CD4-positive, CD25-positive, alpha-beta regulatory T cell (primary cell): Measurements from ENCODE around the gene TMEM86A. TPM values are rescaled to one million over a fixed set of nuclear protein-coding genes. Genes with fewer than 3 reads are reported as not detected.
"Not testable (repeated sequence)": the region's sequence is repeated elsewhere in the genome, so short reads cannot be mapped to it uniquely, and the experiment has no call there.

Experiments
- ATAC-seq, 2 donors: fragments of 150-1000 bp; cut with Tn5 transposase; one replicate each; pipeline ENCODE4 v1.10.0; 2021; ENCODE audit warnings: low read depth in 2 of 2, moderate number of reproducible peaks in 2 of 2, moderate library complexity in 1 of 2
- DNase-seq, 3 donors: peaks; one replicate each; pipeline versions ENCODE4 v3.0.0 to v3.0.0-alpha.2; 2012 to 2022; ENCODE audit warnings: mixed read lengths in 1 of 3
- H3K27ac ChIP-seq: one replicate; pipeline ENCODE4 v1.7.0; 2013; ENCODE audit warnings: mild to moderate bottlenecking, low read length; ENCODE audit not compliant: insufficient read depth, poor library complexity, severe bottlenecking
- H3K27me3 ChIP-seq: one replicate; pipeline ENCODE4 v1.7.0; 2013; ENCODE audit warnings: low read length; ENCODE audit not compliant: control insufficient read depth, insufficient read depth
- H3K36me3 ChIP-seq: one replicate; pipeline ENCODE4 v1.7.0; 2013; ENCODE audit warnings: mild to moderate bottlenecking, low read length, moderate library complexity; ENCODE audit not compliant: control insufficient read depth, insufficient read depth
- H3K4me1 ChIP-seq: 2 replicates; pipeline ENCODE4 v1.7.0; 2013; ENCODE audit warnings: mild to moderate bottlenecking, low read length; ENCODE audit not compliant: insufficient read depth, control insufficient read depth, poor library complexity, severe bottlenecking
- H3K4me3 ChIP-seq: one replicate; pipeline ENCODE4 v1.7.0; 2013; ENCODE audit warnings: low read depth, mild to moderate bottlenecking, low read length, moderate library complexity
- H3K9me3 ChIP-seq, 2 experiments: 1 replicate in 1 of 2; 2 replicates in 1 of 2; pipeline ENCODE4 v1.7.0; 2013; ENCODE audit warnings: low read length in 2 of 2, mild to moderate bottlenecking in 1 of 2, moderate library complexity in 1 of 2; ENCODE audit not compliant: control insufficient read depth in 2 of 2
- H3K27ac Mint-ChIP-seq, 3 donors: one replicate each; pipeline ENCODE4 v1.8.0; 2020 to 2022; ENCODE audit warnings: mild to moderate bottlenecking in 3 of 3, mixed read lengths in 3 of 3, moderate library complexity in 2 of 3
- H3K27me3 Mint-ChIP-seq: one replicate; pipeline ENCODE4 v1.8.0; 2022; ENCODE audit warnings: mild to moderate bottlenecking, mixed read lengths
- H3K36me3 Mint-ChIP-seq: one replicate; pipeline ENCODE4 v1.8.0; 2020; ENCODE audit warnings: mixed read lengths
- H3K4me1 Mint-ChIP-seq, 4 donors: one replicate each; pipeline ENCODE4 v1.8.0; 2020 to 2022; ENCODE audit warnings: mixed read lengths in 4 of 4, mild to moderate bottlenecking in 1 of 4
- H3K4me3 Mint-ChIP-seq, 4 donors: one replicate each; pipeline ENCODE4 v1.8.0; 2020 to 2022; ENCODE audit warnings: mild to moderate bottlenecking in 4 of 4, mixed read lengths in 4 of 4, moderate library complexity in 3 of 4
- H3K9me3 Mint-ChIP-seq, 7 donors: one replicate each; pipeline ENCODE4 v1.8.0; 2020 to 2022; ENCODE audit warnings: mixed read lengths in 7 of 7, mild to moderate bottlenecking in 3 of 7, moderate library complexity in 2 of 7
- polyA plus RNA-seq, 4 donors: library from polyadenylated mRNA; unstranded; fragments of 300-500 nt; fragmentation: Illumina TruSeq; gene quantifications; one replicate each; pipeline ENCODE4 v1.2.3, GENCODE V29; 2021
- total RNA-seq: library from RNA; stranded (reverse); gene quantifications from one replicate; pipeline ENCODE4 v1.2.3, GENCODE V29; 2022

Gene TMEM86A
- total RNA-seq, result 4.8 TPM
- 1 to 10 TPM in 3 of 4 donors, under 1 TPM in 1; 1.00 to 2.2 (median 1.2) TPM for polyA plus RNA-seq

GRCh38 chr11:18698341-18699268 lies at the start of gene TMEM86A:
TSS of gene TMEM86A (plus strand) at chr11:18698779. CDS start at chr11:18698887, 108 bp downstream.
- no peaks in the 10 kb centered on the region for H3K36me3 ChIP-seq
- peak; percentile 86 to 91 (median 88) for DNase-seq
- peaks cover 8% of the 10 kb centered on the region for H3K4me1 ChIP-seq
- H3K4me1 Mint-ChIP-seq, result peaks cover 0 to 16% (median 4%) of the 10 kb centered on the region in 4 donors
- no peaks in the 10 kb centered on the region for H3K27me3 ChIP-seq
- H3K27ac Mint-ChIP-seq, result peak within 1 kb of the TSS; percentile 43 to 91 (median 86)
- peaks cover 0 to 1% (median 0%) of the 10 kb centered on the region in 7 donors for H3K9me3 Mint-ChIP-seq
- H3K4me3 ChIP-seq, result peak within 1 kb of the TSS; percentile 71
- no peaks in the 10 kb centered on the region for H3K36me3 Mint-ChIP-seq
- H3K9me3 ChIP-seq, result no peaks in the 10 kb centered on the region
- H3K4me3 Mint-ChIP-seq, result peak within 1 kb of the TSS; percentile 84 to 90 (median 86)
- peaks cover 2% of the 10 kb centered on the region for H3K27me3 Mint-ChIP-seq
- peak; percentile 91 to 95 for ATAC-seq
- H3K27ac ChIP-seq, result peak within 1 kb of the TSS; percentile 59

GRCh38 chr11:18650353-18650752 lies 48.2 kb upstream of the TMEM86A start:
- H3K9me3 Mint-ChIP-seq, result peaks cover 0 to 2% (median 0%) of the 10 kb centered on the region in 7 donors
- H3K27ac Mint-ChIP-seq, result peak overlapping the region in 2 of 3 donors; percentile 36 to 44
- ATAC-seq (no peak), DNase-seq (no peak)
- Histone ChIP-seq H3K4me3 (no peak overlapping the region), H3K27me3 (no peaks in the 10 kb centered on the region), H3K27ac (no peak overlapping the region), H3K4me1 (no peaks in the 10 kb centered on the region), H3K36me3 (no peaks in the 10 kb centered on the region), H3K9me3 (no peaks in the 10 kb centered on the region)
- no peaks in the 10 kb centered on the region for H3K27me3 Mint-ChIP-seq
- no peaks in the 10 kb centered on the region for H3K36me3 Mint-ChIP-seq
- peaks cover 0 to 10% (median 6%) of the 10 kb centered on the region in 4 donors for H3K4me1 Mint-ChIP-seq
- H3K4me3 Mint-ChIP-seq, result no peak overlapping the region

GRCh38 chr11:18650859-18651557 lies 47.6 kb upstream of the TMEM86A start:
- Histone ChIP-seq H3K27me3 (no peaks in the 10 kb centered on the region), H3K4me3 (no peak overlapping the region), H3K36me3 (no peaks in the 10 kb centered on the region), H3K9me3 (no peaks in the 10 kb centered on the region), H3K27ac (no peak overlapping the region), H3K4me1 (no peaks in the 10 kb centered on the region)
- Mint-ChIP-seq H3K4me3 (no peak overlapping the region), H3K9me3 (peaks cover 0 to 2% (median 0%) of the 10 kb centered on the region in 7 donors), H3K4me1 (peaks cover 0 to 10% (median 6%) of the 10 kb centered on the region in 4 donors), H3K27ac (peak overlapping the region in 1 of 3 donors; percentile 44), H3K36me3 (no peaks in the 10 kb centered on the region), H3K27me3 (no peaks in the 10 kb centered on the region)
- peak; percentile 8 to 82 (median 42) for DNase-seq
- ATAC-seq, result no peak

- no peak for ATAC-seq
- no peaks in the 10 kb centered on the region for H3K27me3 ChIP-seq
- H3K4me3 ChIP-seq, result no peak overlapping the region
- Mint-ChIP-seq H3K9me3 (peaks cover 0 to 2% (median 0%) of the 10 kb centered on the region in 7 donors), H3K27ac (peak overlapping the region in 1 of 3 donors; percentile 20), H3K4me1 (peaks cover 0 to 5% (median 0%) of the 10 kb centered on the region in 4 donors), H3K4me3 (no peak overlapping the region), H3K36me3 (peaks cover 3% of the 10 kb centered on the region), H3K27me3 (peaks cover 32% of the 10 kb centered on the region)
- no peaks in the 10 kb centered on the region for H3K9me3 ChIP-seq
- no peak for DNase-seq
- no peaks in the 10 kb centered on the region for H3K36me3 ChIP-seq
- H3K4me1 ChIP-seq, result no peaks in the 10 kb centered on the region
- no peak overlapping the region for H3K27ac ChIP-seq
Observed at GRCh38 chr11:18657673-18658072, 40.9 kb upstream of the TMEM86A start.

GRCh38 chr11:18665353-18665872 lies 33.2 kb upstream of the TMEM86A start:
- ATAC-seq, H3K9me3 Mint-ChIP-seq, H3K36me3 Mint-ChIP-seq, DNase-seq, H3K4me3 ChIP-seq, H3K36me3 ChIP-seq, H3K9me3 ChIP-seq, H3K27me3 ChIP-seq, H3K27ac ChIP-seq: not testable (repeated sequence)
- peaks cover 9 to 29% (median 16%) of the 10 kb centered on the region in 4 donors for H3K4me1 Mint-ChIP-seq
- peak overlapping the region in 2 of 3 donors; percentile 26 to 62 for H3K27ac Mint-ChIP-seq
- H3K27me3 Mint-ChIP-seq, result peaks cover 40% of the 10 kb centered on the region
- peaks cover 11% of the 10 kb centered on the region for H3K4me1 ChIP-seq
- H3K4me3 Mint-ChIP-seq, result peak overlapping the region in 1 of 4 donors; percentile 4

GRCh38 chr11:18668131-18668530 lies 30.4 kb upstream of the TMEM86A start:
- H3K4me3 Mint-ChIP-seq, result no peak overlapping the region
- no peak overlapping the region for H3K4me3 ChIP-seq
- H3K27me3 Mint-ChIP-seq, result peaks cover 19% of the 10 kb centered on the region
- H3K4me1 ChIP-seq, result peaks cover 27% of the 10 kb centered on the region
- H3K9me3 Mint-ChIP-seq, result peaks cover 0 to 2% (median 0%) of the 10 kb centered on the region in 7 donors
- no peak for DNase-seq
- no peaks in the 10 kb centered on the region for H3K36me3 ChIP-seq
- H3K4me1 Mint-ChIP-seq, result peaks cover 14 to 49% (median 28%) of the 10 kb centered on the region in 4 donors
- H3K36me3 Mint-ChIP-seq, result no peaks in the 10 kb centered on the region
- no peaks in the 10 kb centered on the region for H3K27me3 ChIP-seq
- H3K27ac Mint-ChIP-seq, result peak overlapping the region in 2 of 3 donors; percentile 68 to 85
- H3K27ac ChIP-seq, result no peak overlapping the region
- no peak for ATAC-seq
- H3K9me3 ChIP-seq, result no peaks in the 10 kb centered on the region

GRCh38 chr11:18669219-18669596 lies 29.4 kb upstream of the TMEM86A start:
- no peaks in the 10 kb centered on the region for H3K36me3 Mint-ChIP-seq
- H3K27ac Mint-ChIP-seq, result peak overlapping the region in 2 of 3 donors; percentile 84 to 85
- H3K4me1 Mint-ChIP-seq, result peaks cover 15 to 53% (median 30%) of the 10 kb centered on the region in 4 donors
- H3K9me3 ChIP-seq, result no peaks in the 10 kb centered on the region
- H3K9me3 Mint-ChIP-seq, result peaks cover 0 to 2% (median 0%) of the 10 kb centered on the region in 7 donors
- peak overlapping the region in 2 of 4 donors; percentile 9 to 28 for H3K4me3 Mint-ChIP-seq
- DNase-seq (peak in 1 of 3 donors; percentile 16), ATAC-seq (no peak)
- peaks cover 27% of the 10 kb centered on the region for H3K4me1 ChIP-seq
- H3K27ac ChIP-seq, result no peak overlapping the region
- no peaks in the 10 kb centered on the region for H3K36me3 ChIP-seq
- H3K27me3 Mint-ChIP-seq, result peaks cover 18% of the 10 kb centered on the region
- H3K4me3 ChIP-seq, result no peak overlapping the region
- no peaks in the 10 kb centered on the region for H3K27me3 ChIP-seq
